PFSK-1 (cell line): Measurements from ENCODE around the gene RPL31.

Source experiments
- FOXP2 ChIP-seq: optimal IDR thresholded peaks from 2 replicates; pipeline ENCODE3; 2011; ENCODE audit warnings: borderline replicate concordance, control low read depth, inconsistent platforms; ENCODE audit not compliant: insufficient read depth; ENCODE audit errors: extremely low read length, extremely low read depth
- POLR2AphosphoS5 ChIP-seq: IDR thresholded peaks from 2 replicates; pipeline ENCODE4 v1.6.1; 2012; ENCODE audit warnings: low read depth, mild to moderate bottlenecking, control low read depth, low read length, moderate library complexity
- REST ChIP-seq, 2 experiments: IDR thresholded peaks; 2 replicates each; pipeline versions ENCODE4 v1.6.1 to v1.8.0; 2011 to 2012; ENCODE audit warnings: low read depth in 2 of 2, low read length in 2 of 2, control low read depth in 1 of 2, inconsistent platforms in 1 of 2, mild to moderate bottlenecking in 1 of 2, moderate library complexity in 1 of 2; ENCODE audit not compliant: insufficient read depth in 1 of 2
- SIN3A ChIP-seq: IDR thresholded peaks from 2 replicates; pipeline ENCODE4 v1.6.1; 2012; ENCODE audit warnings: mild to moderate bottlenecking, low read length, moderate library complexity, borderline replicate concordance; ENCODE audit not compliant: insufficient read depth
- TAF1 ChIP-seq: IDR thresholded peaks from 2 replicates; pipeline ENCODE4 v1.6.1; 2012; ENCODE audit warnings: low read length, control low read depth, borderline replicate concordance; ENCODE audit not compliant: insufficient read depth

Gene RPL31

GRCh38 chr2:101007415-101008345 is 5.6 kb downstream of the RPL31 start:
- TF ChIP-seq TAF1 (no peak), POLR2AphosphoS5 (peak; percentile 83), FOXP2 (no peak)

- TF ChIP-seq REST (IDR thresholded peaks at IDR 0.05; ENCODE audit: insufficient read depth in 1 of 2, low read depth in 2 of 2, low read length in 2 of 2) (no peak), FOXP2 (no peak), POLR2AphosphoS5 (no peak; the same call in 1 of the 2 replicates), SIN3A (no peak), TAF1 (no peak)
Measured at GRCh38 chr2:101011152-101011551, 9.1 kb downstream of the RPL31 start.

GRCh38 chr2:101012054-101012705 is 10.1 kb downstream of the RPL31 start:
- TF ChIP-seq REST (IDR thresholded peaks at IDR 0.05; ENCODE audit: insufficient read depth in 1 of 2, low read depth in 2 of 2, low read length in 2 of 2) (no peak), TAF1 (no peak), FOXP2 (no peak), SIN3A (no peak), POLR2AphosphoS5 (no peak)

GRCh38 chr2:101012706-101013181 is 10.7 kb downstream of the RPL31 start:
- no peak for TF ChIP-seq FOXP2
- TF ChIP-seq TAF1: no peak
- TF ChIP-seq REST (IDR thresholded peaks at IDR 0.05; ENCODE audit: insufficient read depth in 1 of 2, low read depth in 2 of 2, low read length in 2 of 2): no peak
- TF ChIP-seq POLR2AphosphoS5: peak; percentile 18; the same call in 1 of the 2 replicates

- no peak for TF ChIP-seq POLR2AphosphoS5
- TF ChIP-seq SIN3A: no peak
- TF ChIP-seq REST (IDR thresholded peaks at IDR 0.05; ENCODE audit: insufficient read depth in 1 of 2, low read depth in 2 of 2, low read length in 2 of 2): no peak
- TF ChIP-seq FOXP2: no peak
- no peak for TF ChIP-seq TAF1
Measured at GRCh38 chr2:101014264-101014857, 12.3 kb downstream of the RPL31 start.
